Thyroid gland (tissue), 4 donors: Measurements from ENCODE around the gene CCDC24. TPM values are rescaled to one million over a fixed set of nuclear protein-coding genes. Genes with fewer than 3 reads are reported as not detected.

ENCODE experiments used
- DNase-seq, 2 donors: peaks; one replicate each; pipeline ENCODE4 v3.0.0-alpha.2; 2019
- H3K27ac ChIP-seq, 3 donors: fragments of 200-600 bp; sonication (generic); 1 replicate in 2 of 3; 2 replicates in 1 of 3; pipeline ENCODE4 v1.5.1; 2016 to 2019; ENCODE audit warnings: mild to moderate bottlenecking in 1 of 3, moderate library complexity in 1 of 3
- H3K27me3 ChIP-seq: fragments of 200-600 bp; sonication (generic); one replicate; pipeline ENCODE4 v1.5.1; 2019
- H3K36me3 ChIP-seq, 2 donors: fragments of 200-600 bp; sonication (generic); one replicate each; pipeline ENCODE4 v1.5.1; 2016 to 2019
- H3K4me1 ChIP-seq, 2 donors: fragments of 200-600 bp; sonication (generic); one replicate each; pipeline ENCODE4 v1.5.1; 2017 to 2019
- H3K4me3 ChIP-seq, 3 donors: fragments of 200-600 bp; sonication (generic); replicated peaks in 1 of 3; 1 replicate in 2 of 3; 2 replicates in 1 of 3; pipeline ENCODE4 v1.5.1; 2016; ENCODE audit warnings: mild to moderate bottlenecking in 1 of 3
- H3K9me3 ChIP-seq: fragments of 200-600 bp; sonication (generic); one replicate; pipeline ENCODE4 v1.5.1; 2017
- CTCF ChIP-seq, 6 experiments: fragments of 200-600 bp in 3 of 6; fragments of 450-650 bp in 3 of 6; sonication (generic) in 3 of 6; IDR thresholded peaks; one replicate each; pipeline ENCODE4 v1.5.1; 2016 to 2019; ENCODE audit warnings: antibody characterized with exemption in 6 of 6, mild to moderate bottlenecking in 2 of 6, inconsistent platforms in 1 of 6, moderate library complexity in 1 of 6
- POLR2A ChIP-seq, 2 donors: fragments of 450-650 bp; IDR thresholded peaks; one replicate each; pipeline ENCODE4 v1.6.1; 2017; ENCODE audit warnings: antibody characterized with exemption in 2 of 2, mild to moderate bottlenecking in 2 of 2, moderate library complexity in 1 of 2
- WGBS, 2 donors: methylation state at CpG; one replicate each; pipeline ENCODE4 v1.1.5; 2017; 5-methylcytosine and 5-hydroxymethylcytosine counted together
- intact Hi-C: fragments of 100-400 bp; cut with DNase I; formaldehyde crosslinking; loops from one replicate; pipeline ENCODE4 v1.15.1; 2023
- total RNA-seq, 4 donors: library from RNA; depleted of rRNA; stranded (reverse); fragments of >200 nt; gene quantifications; one replicate each; pipeline ENCODE4 v1.2.3, GENCODE V29; 2016

The CCDC24 gene
- total RNA-seq, 4 donors from 2014 or later = 8.0 to 25.4 (median 11.7) TPM

DNA sequence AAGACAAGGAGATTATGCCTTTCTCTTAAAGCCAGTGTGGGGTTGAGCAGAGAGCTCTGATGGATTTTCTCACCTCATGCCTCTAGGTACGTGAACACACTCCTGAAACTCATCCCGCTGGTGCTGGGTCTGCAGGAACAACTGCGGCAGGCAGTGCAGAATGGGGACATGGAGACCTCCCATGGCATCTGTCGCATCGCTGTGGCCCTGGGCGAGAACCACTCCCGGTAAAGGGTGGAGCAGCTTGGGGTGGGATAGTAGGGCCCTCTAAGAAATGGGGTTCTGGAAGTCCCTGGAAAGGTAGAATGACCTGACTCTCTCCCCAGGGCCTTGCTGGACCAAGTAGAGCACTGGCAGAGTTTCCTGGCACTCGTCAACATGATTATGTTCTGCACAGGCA, 35.2 kb upstream of the CCDC24 start:
- peaks cover 27 to 34% of the 10 kb centered on the region in 2 donors for H3K36me3 ChIP-seq
- intact Hi-C loops = no loop called here

DNA sequence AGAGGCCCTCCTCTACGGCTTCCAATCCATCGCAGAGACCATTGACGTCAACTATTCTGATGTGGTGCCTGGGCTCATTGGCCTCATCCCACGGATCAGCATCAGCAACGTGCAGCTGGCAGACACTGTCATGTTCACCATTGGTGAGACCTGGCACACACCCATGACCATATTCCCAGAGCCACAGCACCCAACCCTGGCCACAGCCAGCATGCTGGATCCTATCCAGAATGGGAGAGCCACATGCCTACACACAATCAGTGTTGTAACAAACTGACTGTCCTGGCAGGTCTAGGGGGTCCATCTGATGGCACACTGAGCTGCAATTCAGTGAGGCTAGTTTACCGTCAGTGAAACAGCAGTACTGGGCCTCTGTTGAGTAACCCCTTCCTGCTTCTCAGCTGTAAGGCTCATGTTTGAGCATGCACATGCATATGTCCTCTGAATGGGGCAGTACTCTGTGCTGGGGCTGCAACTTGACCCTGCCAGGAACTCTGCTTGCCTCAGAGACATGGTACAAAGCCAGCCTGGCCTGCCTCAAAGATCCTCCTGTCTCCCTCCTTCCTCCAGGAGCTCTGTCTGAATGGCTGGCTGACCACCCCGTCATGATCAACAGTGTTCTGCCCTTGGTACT, 33.9 kb upstream of the CCDC24 start:
- Histone ChIP-seq H3K27ac (no peak overlapping the region), H3K27me3 (no peaks in the 10 kb centered on the region), H3K4me1 (no peaks in the 10 kb centered on the region), H3K4me3 (no peak overlapping the region), H3K9me3 (no peaks in the 10 kb centered on the region), H3K36me3 (peaks cover 27 to 40% of the 10 kb centered on the region in 2 donors)
- TF ChIP-seq CTCF (IDR thresholded peaks at IDR 0.05) = no peak
- TF ChIP-seq POLR2A (IDR thresholded peaks at IDR 0.05) = no peak
- intact Hi-C loops = no loop called here
- 96% methylated on average over 6 to 7 of the region's 7 CpGs for WGBS, 2 donors
- DNase-seq = no peak

More for the DNA sequence above, 35.2 kb upstream of the CCDC24 start:
- WGBS, 2 donors = 97 to 99% methylated on average over 8 of the region's 8 CpGs
- Histone ChIP-seq H3K27ac (no peak overlapping the region), H3K27me3 (no peaks in the 10 kb centered on the region), H3K9me3 (no peaks in the 10 kb centered on the region), H3K4me1 (peaks cover 0 to 8% of the 10 kb centered on the region in 2 donors), H3K4me3 (no peak overlapping the region)
- no peak for TF ChIP-seq POLR2A (IDR thresholded peaks at IDR 0.05)
- TF ChIP-seq CTCF (IDR thresholded peaks at IDR 0.05) = no peak
- DNase-seq = no peak

DNA sequence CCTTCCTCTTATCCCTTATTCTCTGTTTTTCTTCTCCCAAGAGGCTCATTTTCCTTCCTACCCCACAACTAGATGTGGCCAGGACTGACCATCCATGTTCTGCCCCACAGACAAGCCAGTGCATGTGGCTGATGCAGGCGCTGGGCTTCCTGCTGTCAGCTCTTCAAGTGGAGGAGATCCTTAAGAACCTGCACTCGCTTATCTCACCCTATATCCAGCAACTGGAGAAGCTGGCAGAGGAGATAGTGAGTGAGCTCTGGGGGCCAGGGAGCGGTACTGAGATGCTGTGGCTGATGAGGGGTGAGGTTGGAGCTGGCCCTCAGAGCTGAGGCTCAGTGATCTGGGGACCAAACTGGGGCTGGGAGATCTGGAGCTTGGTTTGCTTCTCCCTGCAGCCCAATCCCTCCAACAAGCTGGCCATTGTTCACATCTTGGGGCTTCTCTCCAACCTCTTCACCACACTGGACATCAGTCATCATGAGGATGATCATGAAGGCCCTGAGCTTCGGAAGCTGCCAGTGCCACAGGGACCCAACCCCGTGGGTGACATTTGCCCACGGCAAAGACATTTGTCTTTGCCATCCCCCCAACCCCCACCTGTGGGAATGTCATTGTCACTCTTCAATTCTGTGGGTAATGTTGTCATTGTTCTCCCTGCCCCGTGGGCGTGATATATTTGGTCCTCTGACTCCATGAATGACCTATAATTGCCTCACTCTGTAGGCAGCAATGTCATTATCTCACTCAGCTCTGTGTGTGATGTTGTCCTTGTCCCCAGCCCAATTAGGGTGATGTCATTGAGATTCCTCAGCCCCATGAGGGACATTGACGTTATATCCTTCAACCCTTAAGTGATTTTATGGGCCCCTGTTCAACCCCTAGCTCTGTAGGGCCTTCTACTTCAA, 32.8 kb upstream of the CCDC24 start:
- H3K4me1 ChIP-seq = no peaks in the 10 kb centered on the region
- peaks cover 27 to 40% of the 10 kb centered on the region in 2 donors for H3K36me3 ChIP-seq
- intact Hi-C loops = no loop called here
- TF ChIP-seq CTCF (IDR thresholded peaks at IDR 0.05) = no peak
- TF ChIP-seq POLR2A (IDR thresholded peaks at IDR 0.05) = no peak
- 92 to 95% methylated on average over 9 of the region's 9 CpGs for WGBS, 2 donors
- no peaks in the 10 kb centered on the region for H3K27me3 ChIP-seq
- H3K4me3 ChIP-seq = no peak overlapping the region
- no peak overlapping the region for H3K27ac ChIP-seq
- DNase-seq = no peak
- no peaks in the 10 kb centered on the region for H3K9me3 ChIP-seq

DNA sequence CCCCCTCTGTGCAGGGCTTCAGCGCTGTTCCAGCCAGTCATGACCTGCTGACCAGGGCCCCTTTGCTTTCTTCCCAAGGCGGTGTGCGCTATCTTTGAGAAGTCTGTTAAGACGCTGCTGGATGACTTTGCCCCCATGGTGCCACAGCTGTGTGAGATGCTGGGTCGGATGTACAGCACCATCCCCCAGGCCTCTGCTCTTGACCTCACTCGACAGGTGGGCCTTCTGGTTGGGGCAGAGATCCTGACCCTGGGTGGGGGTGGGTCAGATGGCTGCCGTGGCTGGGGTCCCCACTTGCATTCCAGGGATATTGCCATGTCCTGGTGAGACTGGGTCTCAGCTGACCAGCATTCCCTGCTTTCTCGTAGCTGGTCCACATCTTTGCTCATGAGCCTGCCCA, 30.6 kb upstream of the CCDC24 start:
- Histone ChIP-seq H3K4me1 (no peaks in the 10 kb centered on the region), H3K27me3 (no peaks in the 10 kb centered on the region), H3K4me3 (no peak overlapping the region), H3K36me3 (peaks cover 27 to 40% of the 10 kb centered on the region in 2 donors), H3K9me3 (no peaks in the 10 kb centered on the region), H3K27ac (no peak overlapping the region)
- DNase-seq = no peak
- 91 to 97% methylated on average over 8 of the region's 8 CpGs for WGBS, 2 donors
- TF ChIP-seq CTCF (IDR thresholded peaks at IDR 0.05) (no peak), POLR2A (IDR thresholded peaks at IDR 0.05) (no peak)
- intact Hi-C loops = no loop called here

- WGBS, 2 donors = 53 to 62% methylated on average over 2 to 3 of the region's 3 CpGs
- peak in 1 of 2 donors; percentile 39 for DNase-seq
- Histone ChIP-seq H3K4me3 (no peak overlapping the region), H3K9me3 (no peaks in the 10 kb centered on the region), H3K36me3 (peaks cover 24 to 35% of the 10 kb centered on the region in 2 donors), H3K4me1 (no peaks in the 10 kb centered on the region), H3K27ac (no peak overlapping the region), H3K27me3 (no peaks in the 10 kb centered on the region)
- TF ChIP-seq POLR2A (IDR thresholded peaks at IDR 0.05) (no peak), CTCF (IDR thresholded peaks at IDR 0.05) (no peak)
- intact Hi-C loops = no loop called here
Measured at GRCh38 chr1:43961692-43962091, 29.7 kb upstream of the CCDC24 start.
